Measurements from ENCODE around the gene DOCK3. TPM values are rescaled to one million over a fixed set of nuclear protein-coding genes. Genes with fewer than 3 reads are reported as not detected.

DOCK3 gene
- total RNA-seq, 1 donor from 2014 or later, result 0.98 TPM

DNA sequence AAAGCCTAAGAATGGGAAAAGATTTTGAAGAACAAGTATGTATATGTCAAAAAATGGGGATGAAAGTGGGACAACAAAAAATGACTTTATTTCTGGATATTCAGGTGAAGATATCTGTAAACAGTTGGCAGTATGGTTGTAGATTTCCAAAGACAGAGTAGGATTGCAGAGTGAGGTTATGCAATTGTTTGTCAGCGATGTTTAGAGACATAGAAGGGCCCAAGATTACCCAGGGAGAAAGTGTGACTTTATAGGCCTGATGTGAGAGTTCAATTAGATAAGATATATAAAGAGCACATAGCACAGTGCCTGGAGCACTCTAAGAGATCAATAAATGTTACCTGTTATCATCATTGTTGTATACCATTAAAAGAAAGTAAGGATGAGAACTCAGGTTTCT, 319.8 kb downstream of the DOCK3 start:
- Histone ChIP-seq H3K27me3 (no peaks in the 10 kb centered on the region), H3K4me1 (no peaks in the 10 kb centered on the region), H3K9me3 (peaks cover 4% of the 10 kb centered on the region), H3K36me3 (no peaks in the 10 kb centered on the region), H3K27ac (no peak overlapping the region), H3K4me3 (no peak overlapping the region)
- DNase-seq (ENCODE audit: extremely low spot score in 2 of 2), result no peak
- TF ChIP-seq POLR2A (IDR thresholded peaks at IDR 0.05) (no peak), POLR2AphosphoS5 (IDR thresholded peaks at IDR 0.05; ENCODE audit: insufficient read depth in 1 of 2, low read depth in 1 of 2) (no peak), CTCF (IDR thresholded peaks at IDR 0.05) (no peak)
- intact Hi-C loops (cut with DNase I), result no loop called here

DNA sequence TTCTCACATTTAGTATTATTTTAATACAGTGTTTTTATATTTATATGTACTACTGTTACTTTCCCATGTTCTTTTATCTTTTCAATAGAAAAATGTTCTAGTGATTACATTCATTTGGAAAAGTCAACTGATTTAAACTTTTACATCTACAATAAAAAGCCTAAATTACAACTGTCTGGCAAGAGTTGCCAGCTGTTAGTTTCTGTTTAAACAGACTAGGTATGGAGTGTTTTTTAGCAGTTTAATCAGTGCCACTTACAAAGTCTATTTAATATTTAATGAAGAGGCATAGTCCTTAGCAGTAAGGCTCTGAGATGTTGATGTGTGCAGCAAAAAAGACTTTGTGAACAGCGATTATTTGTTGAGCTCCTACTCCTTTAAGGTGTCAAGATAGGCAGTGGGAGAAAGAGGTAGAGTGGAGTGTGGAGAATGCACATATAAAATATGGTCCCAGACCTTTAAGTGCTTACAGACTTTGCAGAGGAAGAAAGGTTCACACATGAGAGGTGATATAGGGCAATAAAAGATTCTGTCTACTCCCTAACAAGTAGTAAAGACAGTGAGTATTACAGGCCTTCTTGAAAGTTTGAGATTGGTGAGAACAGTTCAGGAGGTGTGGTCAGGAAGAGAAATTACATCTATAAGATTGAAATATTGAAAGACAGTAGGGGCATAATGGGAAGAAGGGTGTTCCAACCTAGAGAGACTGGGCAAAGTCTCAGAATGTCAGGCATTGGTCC, 320.5 kb downstream of the DOCK3 start:
- peaks cover 4% of the 10 kb centered on the region for H3K9me3 ChIP-seq
- TF ChIP-seq POLR2A (IDR thresholded peaks at IDR 0.05), result no peak
- TF ChIP-seq CTCF (IDR thresholded peaks at IDR 0.05), result no peak
- TF ChIP-seq POLR2AphosphoS5 (IDR thresholded peaks at IDR 0.05; ENCODE audit: insufficient read depth in 1 of 2, low read depth in 1 of 2), result no peak
- DNase-seq (ENCODE audit: extremely low spot score in 2 of 2), result no peak
- no peaks in the 10 kb centered on the region for H3K27me3 ChIP-seq
- no peaks in the 10 kb centered on the region for H3K4me1 ChIP-seq
- intact Hi-C loops (cut with DNase I), result no loop called here
- no peak overlapping the region for H3K27ac ChIP-seq
- no peak overlapping the region for H3K4me3 ChIP-seq
- no peaks in the 10 kb centered on the region for H3K36me3 ChIP-seq

DNA sequence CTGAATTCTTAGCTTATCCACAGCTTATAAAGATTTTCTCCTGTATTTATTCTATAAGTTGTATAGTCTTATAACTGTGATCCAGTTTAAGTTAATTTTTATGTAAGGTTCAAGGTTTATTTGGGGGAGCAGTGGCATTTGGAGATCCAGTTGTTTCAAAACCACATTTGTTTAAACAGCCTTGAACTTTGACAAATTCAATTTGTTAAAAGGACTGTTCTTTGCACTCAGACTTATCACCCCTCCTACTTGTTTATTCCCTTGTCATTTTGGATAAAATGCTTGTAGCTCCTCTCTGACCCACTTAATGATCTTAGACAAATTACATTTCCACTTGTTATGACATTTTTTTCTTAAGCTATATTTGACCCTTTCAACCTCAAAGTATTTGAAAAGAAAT, 327.8 kb downstream of the DOCK3 start:
- Histone ChIP-seq H3K27ac (no peak overlapping the region), H3K4me1 (no peaks in the 10 kb centered on the region), H3K27me3 (no peaks in the 10 kb centered on the region), H3K9me3 (no peaks in the 10 kb centered on the region), H3K4me3 (no peak overlapping the region), H3K36me3 (no peaks in the 10 kb centered on the region)
- no peak for DNase-seq (ENCODE audit: extremely low spot score in 2 of 2)
- intact Hi-C loops (cut with DNase I), result no loop called here
- no peak for TF ChIP-seq POLR2A (IDR thresholded peaks at IDR 0.05)
- no peak for TF ChIP-seq POLR2AphosphoS5 (IDR thresholded peaks at IDR 0.05; ENCODE audit: insufficient read depth in 1 of 2, low read depth in 1 of 2)
- TF ChIP-seq CTCF (IDR thresholded peaks at IDR 0.05), result no peak

DNA sequence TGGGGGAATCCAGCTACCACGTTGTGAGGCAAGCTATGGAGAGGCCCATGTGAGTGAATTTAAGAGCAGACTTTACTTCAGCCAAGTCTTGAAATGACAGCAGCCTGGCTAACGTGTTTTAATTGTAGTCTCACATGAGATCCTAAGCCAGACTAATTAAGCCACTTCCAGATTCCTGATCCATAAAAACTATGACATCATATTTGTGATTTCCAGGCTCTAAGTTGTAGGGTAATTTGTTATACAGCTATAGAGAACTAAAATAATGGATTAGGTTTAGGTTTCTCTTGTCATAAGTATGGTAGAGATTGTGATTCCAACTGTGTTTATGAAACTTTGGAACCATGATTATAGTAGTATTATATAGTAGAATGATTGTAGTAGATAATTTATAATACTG, 329.5 kb downstream of the DOCK3 start:
- H3K27me3 ChIP-seq, result no peaks in the 10 kb centered on the region
- TF ChIP-seq POLR2A (IDR thresholded peaks at IDR 0.05), result no peak
- no peak for TF ChIP-seq POLR2AphosphoS5 (IDR thresholded peaks at IDR 0.05; ENCODE audit: insufficient read depth in 1 of 2, low read depth in 1 of 2)
- no peak for TF ChIP-seq CTCF (IDR thresholded peaks at IDR 0.05)
- no peaks in the 10 kb centered on the region for H3K36me3 ChIP-seq
- no peaks in the 10 kb centered on the region for H3K4me1 ChIP-seq
- H3K4me3 ChIP-seq, result no peak overlapping the region
- intact Hi-C loops (cut with DNase I), result no loop called here
- no peak for DNase-seq (ENCODE audit: extremely low spot score in 2 of 2)
- H3K9me3 ChIP-seq, result no peaks in the 10 kb centered on the region
- H3K27ac ChIP-seq, result no peak overlapping the region

GRCh38 chr3:51024121-51024520, 349.4 kb downstream of the DOCK3 start:
- DNase-seq (ENCODE audit: extremely low spot score in 2 of 2), result no peak
- H3K27ac ChIP-seq, result no peak overlapping the region
- H3K27me3 ChIP-seq, result no peaks in the 10 kb centered on the region
- no peaks in the 10 kb centered on the region for H3K9me3 ChIP-seq
- H3K36me3 ChIP-seq, result no peaks in the 10 kb centered on the region
- intact Hi-C loops (cut with DNase I), result no loop called here
- TF ChIP-seq CTCF (IDR thresholded peaks at IDR 0.05) (no peak), POLR2A (IDR thresholded peaks at IDR 0.05) (no peak), POLR2AphosphoS5 (IDR thresholded peaks at IDR 0.05; ENCODE audit: insufficient read depth in 1 of 2, low read depth in 1 of 2) (no peak)
- H3K4me1 ChIP-seq, result no peaks in the 10 kb centered on the region
- no peak overlapping the region for H3K4me3 ChIP-seq

All from vagina (tissue), 2 donors.